Measurements from ENCODE around the gene RPL37.
A peak's percentile ranks its signal among the peaks of the same experiment; 100 is the strongest.
"Not testable (repeated sequence)": the region's sequence is repeated elsewhere in the genome, so short reads cannot be mapped to it uniquely, and the experiment has no call there.

The RPL37 gene

DNA sequence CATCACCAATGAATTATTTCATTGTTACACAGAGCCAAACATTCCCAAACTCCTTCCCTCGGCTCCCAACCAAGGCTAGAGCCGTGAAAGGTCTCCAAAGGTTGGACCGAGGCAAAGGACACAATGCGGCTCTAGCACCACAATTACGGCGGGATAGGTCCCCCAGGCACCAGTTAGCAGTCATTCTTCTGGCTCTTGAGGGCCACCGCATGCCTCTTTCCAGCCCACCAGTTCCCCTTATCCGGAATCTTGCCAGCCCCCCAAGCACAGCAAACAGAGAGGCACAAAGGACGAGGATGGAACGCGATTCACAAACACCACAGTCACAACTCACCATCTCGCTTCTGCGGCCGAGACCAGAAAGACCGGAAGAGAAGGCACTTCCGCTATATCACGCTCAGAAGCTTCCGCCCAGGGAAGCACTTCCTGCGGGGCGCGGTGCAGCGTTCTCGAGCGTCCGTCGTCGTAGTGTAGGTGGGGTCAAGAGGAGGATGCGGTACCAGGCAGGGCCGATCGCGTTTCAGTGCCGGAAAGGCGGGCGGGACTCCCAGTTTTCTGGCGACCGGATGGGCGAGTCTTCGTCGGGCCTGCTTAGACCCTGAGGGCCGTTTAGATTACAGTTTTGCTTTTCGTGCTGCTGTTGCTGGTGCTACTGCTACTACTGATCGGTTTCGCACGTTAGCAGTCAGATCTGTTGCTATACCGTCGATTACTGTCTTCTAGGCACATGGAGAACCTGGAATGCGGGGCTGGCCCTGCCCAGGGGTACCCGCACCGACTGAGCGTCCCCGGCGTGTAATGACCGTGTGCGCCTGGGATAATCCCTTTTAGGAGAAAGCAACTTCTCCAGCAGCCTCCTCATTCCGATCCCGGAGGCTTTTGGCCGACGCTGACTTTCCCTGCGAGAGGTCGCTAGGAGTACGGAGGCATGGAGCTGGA lies at the start of gene RPL37:
TSS of gene RPL37 (minus strand) at position 374 of the 939 bp plus-strand sequence. CDS start at position 337, 37 bp downstream.
- Mint-ChIP-seq H3K9me3 (no peaks in the 10 kb centered on the region), H3K36me3 (ENCODE audit: low read depth) (peaks cover 54% of the 10 kb centered on the region), H3K4me3 (peak within 1 kb of the TSS; percentile 97), H3K27ac (peak within 1 kb of the TSS; percentile 100), H3K27me3 (no peaks in the 10 kb centered on the region), H3K4me1 (ENCODE audit: low read depth) (peaks cover 55% of the 10 kb centered on the region)

DNA sequence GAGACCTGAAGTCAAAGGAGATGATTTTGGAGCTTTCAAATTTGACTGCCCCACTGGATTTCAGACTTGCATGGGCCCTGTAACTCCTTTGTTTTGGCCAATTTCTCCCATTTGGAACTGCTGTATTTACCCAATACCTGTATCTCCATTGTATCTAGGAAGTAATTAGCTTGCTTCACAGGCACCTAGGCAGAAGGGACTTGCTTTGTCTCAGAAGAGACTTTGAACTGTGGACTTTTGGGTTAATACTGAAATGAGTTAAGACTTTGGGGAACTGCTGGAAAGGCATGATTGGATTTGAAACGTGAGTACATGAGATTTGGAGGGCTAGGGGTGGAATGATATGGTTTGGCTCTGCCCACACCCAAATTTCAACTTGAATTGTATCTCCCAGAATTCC lies 48.0 kb upstream of the RPL37 start:
- H3K9me3 Mint-ChIP-seq; H3K27ac Mint-ChIP-seq; H3K27me3 Mint-ChIP-seq; H3K36me3 Mint-ChIP-seq (ENCODE audit: low read depth); H3K4me3 Mint-ChIP-seq; H3K4me1 Mint-ChIP-seq (ENCODE audit: low read depth): not testable (repeated sequence)

DNA sequence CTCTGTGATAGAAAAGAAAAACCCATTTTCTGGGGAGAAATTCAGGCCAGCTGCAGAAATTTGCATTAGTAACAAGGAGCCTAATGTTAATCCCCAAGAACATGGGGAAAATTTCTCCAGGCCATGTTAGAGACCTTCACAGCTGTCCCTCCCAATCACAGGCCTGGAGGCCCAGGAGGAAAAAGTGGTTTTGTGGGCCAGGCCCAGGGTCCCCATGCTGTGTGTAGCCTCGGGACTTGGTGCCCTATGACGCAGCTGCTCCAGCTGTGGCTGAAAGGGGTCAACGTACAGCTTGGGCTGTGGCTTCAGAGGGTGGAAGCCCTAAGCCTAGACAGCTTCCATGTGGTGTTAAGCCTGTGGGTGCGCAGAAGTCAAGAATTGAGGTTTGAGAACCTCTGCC lies 47.3 kb upstream of the RPL37 start:
- H3K27ac Mint-ChIP-seq: no peak overlapping the region
- H3K4me3 Mint-ChIP-seq: no peak overlapping the region
- peaks cover 6% of the 10 kb centered on the region for H3K27me3 Mint-ChIP-seq
- no peaks in the 10 kb centered on the region for H3K36me3 Mint-ChIP-seq (ENCODE audit: low read depth)
- peaks cover 4% of the 10 kb centered on the region for H3K9me3 Mint-ChIP-seq
- no peaks in the 10 kb centered on the region for H3K4me1 Mint-ChIP-seq (ENCODE audit: low read depth)

DNA sequence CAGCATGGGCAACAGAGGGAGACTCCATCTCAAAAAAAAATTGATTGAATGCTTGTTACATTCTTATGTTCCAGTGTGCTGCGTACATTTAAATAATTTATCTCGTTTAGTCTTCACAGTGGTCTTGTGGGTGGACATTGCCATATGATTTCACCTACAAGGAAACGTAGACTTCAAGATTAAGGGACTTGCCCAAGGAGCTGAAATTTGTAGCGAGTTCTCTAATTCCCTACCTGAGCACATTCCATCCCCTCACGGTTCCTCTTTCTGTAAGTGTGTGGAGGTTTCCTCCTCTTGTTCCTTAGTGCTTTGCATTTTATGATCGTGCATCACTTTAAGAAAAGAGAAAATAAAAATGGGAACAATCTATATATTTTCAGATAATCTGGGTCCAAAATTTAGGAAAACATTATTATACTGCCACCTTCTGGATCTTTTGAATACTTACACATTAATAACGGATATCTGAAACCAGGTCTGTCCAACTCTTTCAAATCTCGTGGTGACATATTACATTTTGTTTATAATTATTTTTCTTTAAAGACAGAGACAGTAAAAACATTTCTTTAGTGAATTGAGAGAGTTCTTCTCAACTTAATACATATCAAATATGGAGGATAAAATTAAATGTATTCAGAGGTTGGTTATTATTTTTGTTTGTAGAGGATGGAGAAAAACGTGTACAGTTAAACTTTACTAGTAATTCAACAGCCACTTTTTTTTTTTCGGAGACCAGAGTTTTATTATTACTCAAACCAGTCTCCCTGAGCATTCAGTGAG lies 44.3 kb upstream of the RPL37 start:
- H3K4me3 Mint-ChIP-seq: no peak overlapping the region
- no peak overlapping the region for H3K27ac Mint-ChIP-seq
- H3K4me1 Mint-ChIP-seq (ENCODE audit: low read depth): no peaks in the 10 kb centered on the region
- peaks cover 4% of the 10 kb centered on the region for H3K36me3 Mint-ChIP-seq (ENCODE audit: low read depth)
- H3K27me3 Mint-ChIP-seq: peaks cover 6% of the 10 kb centered on the region
- peaks cover 9% of the 10 kb centered on the region for H3K9me3 Mint-ChIP-seq

DNA sequence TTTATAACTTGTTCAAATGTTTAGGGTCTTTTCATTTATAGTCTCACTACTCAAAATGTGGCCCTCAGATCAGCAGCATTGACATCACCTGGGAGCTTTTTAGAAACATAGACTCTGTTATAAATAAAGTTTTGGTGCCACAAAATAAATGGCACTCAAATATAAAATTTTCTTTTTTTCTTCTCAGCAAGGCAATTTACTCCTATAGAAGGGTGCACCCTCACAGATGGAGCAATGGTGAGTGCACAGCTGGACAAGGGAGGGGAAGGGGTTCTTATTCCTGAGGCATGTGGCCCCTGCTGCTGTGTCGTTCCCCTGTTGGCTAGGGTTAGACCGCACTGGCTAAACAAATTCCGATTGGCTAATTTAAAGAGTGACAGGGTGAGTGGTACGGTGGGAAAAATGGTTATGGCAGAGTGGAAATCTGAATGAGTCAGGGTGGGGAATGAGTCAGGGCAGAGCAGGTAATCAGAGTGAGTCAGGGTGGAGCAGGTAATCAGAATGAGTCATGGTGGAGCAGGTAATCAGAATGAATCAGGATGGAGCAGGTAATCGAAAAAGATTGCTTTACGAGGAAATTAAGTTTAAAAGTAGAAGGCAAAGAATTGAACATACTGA lies 42.5 kb upstream of the RPL37 start:
- peaks cover 6% of the 10 kb centered on the region for H3K27me3 Mint-ChIP-seq
- H3K4me3 Mint-ChIP-seq: no peak overlapping the region
- peaks cover 9% of the 10 kb centered on the region for H3K9me3 Mint-ChIP-seq
- H3K27ac Mint-ChIP-seq: peak overlapping the region; percentile 5
- peaks cover 4% of the 10 kb centered on the region for H3K36me3 Mint-ChIP-seq (ENCODE audit: low read depth)
- no peaks in the 10 kb centered on the region for H3K4me1 Mint-ChIP-seq (ENCODE audit: low read depth)

DNA sequence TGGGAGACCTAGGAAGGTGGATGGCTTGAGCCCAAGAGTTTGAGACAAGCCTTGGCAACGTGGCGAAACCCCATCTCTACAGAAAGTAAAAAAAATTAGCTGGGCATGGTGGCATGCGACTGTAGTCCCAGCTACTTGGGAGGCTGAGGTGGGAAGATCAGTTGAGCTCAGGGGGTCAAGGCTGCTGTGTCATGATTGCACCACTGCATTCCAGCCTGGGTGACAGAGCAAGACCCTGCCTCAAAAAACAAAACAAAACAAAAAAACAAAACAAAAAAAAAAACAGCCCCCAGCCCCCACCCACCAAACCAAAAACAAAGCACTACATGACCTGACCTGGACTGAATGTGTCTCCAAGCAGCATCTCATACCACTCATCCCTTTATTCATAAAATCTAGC lies 40.9 kb upstream of the RPL37 start:
- peaks cover 9% of the 10 kb centered on the region for H3K9me3 Mint-ChIP-seq
- no peak overlapping the region for H3K27ac Mint-ChIP-seq
- H3K36me3 Mint-ChIP-seq (ENCODE audit: low read depth): peaks cover 4% of the 10 kb centered on the region

DNA sequence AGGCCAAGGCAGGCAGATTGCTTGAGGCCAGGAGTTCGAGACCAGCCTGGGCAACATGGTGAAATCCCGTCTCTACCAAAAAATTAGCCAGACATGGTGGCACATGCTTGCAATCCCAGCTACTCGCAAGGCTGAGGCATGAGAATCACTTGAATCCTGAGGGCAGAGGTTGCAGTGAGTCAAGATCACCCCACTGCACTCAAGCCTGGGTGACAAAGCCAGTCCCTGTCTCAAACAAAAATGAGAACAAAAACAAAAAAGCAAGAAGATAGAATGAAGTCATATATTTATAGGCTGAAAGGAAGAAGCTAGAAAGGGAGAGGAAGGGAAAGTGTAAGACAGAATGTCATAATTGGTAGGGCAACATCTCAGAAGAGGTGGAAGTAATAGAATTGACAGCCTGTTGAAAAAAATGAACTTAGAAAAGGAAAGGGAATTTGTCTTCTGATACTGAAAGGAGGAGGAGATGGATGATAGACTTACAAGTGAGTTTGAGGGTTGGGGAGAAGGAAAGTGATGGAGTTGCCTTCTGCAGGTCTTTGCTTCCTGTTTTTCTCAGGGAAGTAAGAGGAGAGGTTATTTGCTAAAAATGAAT lies 38.4 kb upstream of the RPL37 start:
- Mint-ChIP-seq H3K4me1 (ENCODE audit: low read depth) (no peaks in the 10 kb centered on the region), H3K36me3 (ENCODE audit: low read depth) (peaks cover 4% of the 10 kb centered on the region), H3K4me3 (no peak overlapping the region), H3K27me3 (no peaks in the 10 kb centered on the region), H3K9me3 (peaks cover 9% of the 10 kb centered on the region), H3K27ac (no peak overlapping the region)

More for the DNA sequence above, 40.9 kb upstream of the RPL37 start:
- H3K27me3 Mint-ChIP-seq: no peaks in the 10 kb centered on the region
- H3K4me3 Mint-ChIP-seq: no peak overlapping the region
- H3K4me1 Mint-ChIP-seq (ENCODE audit: low read depth): no peaks in the 10 kb centered on the region

DNA sequence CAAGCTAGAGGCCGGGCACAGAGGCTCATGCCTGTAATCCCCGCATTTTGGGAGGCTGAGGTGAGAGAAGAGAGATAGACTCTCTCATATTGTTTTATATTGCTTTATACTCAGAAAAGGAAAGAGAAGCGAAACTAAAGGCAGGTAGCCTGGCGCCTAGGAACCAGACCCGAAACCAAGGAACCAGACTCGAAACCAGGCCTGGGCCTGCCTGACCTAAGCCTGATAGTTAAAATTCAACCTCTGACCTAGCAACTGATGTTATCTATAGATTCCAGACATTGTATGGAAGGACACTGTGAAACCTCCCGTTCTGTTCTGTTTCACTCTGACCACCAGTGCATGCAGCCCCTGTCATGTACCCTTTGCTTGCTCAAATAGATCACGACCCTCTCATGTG lies 37.2 kb upstream of the RPL37 start:
- H3K27ac Mint-ChIP-seq; H3K27me3 Mint-ChIP-seq; H3K4me1 Mint-ChIP-seq (ENCODE audit: low read depth): not testable (repeated sequence)

DNA sequence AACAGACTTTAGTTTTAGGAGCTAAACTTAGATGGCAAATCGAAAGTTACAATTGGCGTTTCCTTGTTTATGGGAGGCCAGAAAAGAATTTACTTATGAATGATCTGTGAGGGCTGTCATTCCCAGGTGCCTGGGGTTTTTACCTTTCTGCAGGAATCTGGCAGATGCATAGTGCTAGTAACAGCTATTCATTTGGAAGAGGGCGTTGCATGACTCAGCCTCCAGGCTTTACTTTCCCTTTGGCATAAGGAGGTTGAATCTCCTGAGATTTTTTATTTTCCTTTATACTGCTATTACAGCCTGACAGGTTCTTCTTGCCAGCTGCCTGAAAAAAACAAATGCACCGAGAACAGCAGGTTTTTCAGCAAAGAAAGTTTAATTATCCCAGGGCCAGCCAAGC lies 36.2 kb upstream of the RPL37 start:
- no peaks in the 10 kb centered on the region for H3K4me1 Mint-ChIP-seq (ENCODE audit: low read depth)
- H3K4me3 Mint-ChIP-seq: no peak overlapping the region
- no peaks in the 10 kb centered on the region for H3K9me3 Mint-ChIP-seq
- H3K36me3 Mint-ChIP-seq (ENCODE audit: low read depth): no peaks in the 10 kb centered on the region
- peaks cover 3% of the 10 kb centered on the region for H3K27me3 Mint-ChIP-seq
- no peak overlapping the region for H3K27ac Mint-ChIP-seq

More for the DNA sequence above, 37.2 kb upstream of the RPL37 start:
- not testable (repeated sequence) for H3K4me3 Mint-ChIP-seq; H3K9me3 Mint-ChIP-seq; H3K36me3 Mint-ChIP-seq (ENCODE audit: low read depth)

DNA sequence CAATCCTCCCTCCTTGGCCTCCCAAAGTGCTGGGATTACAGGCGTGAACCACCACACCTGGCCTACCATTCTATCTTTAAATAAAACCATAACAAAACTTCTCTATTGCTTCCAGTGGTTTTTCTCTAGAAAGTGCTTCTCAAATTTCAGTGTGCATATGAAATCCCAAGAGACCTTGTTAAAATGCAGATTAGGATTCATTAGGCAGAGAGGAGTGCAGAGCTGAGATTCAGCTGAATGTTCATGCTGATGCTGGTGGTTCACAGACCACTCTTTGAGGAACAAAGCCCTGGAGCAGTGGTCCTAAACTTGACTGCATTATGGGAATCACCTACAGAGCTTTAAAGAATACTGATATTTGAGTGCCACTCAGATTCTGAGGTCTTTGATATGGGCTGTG lies 34.4 kb upstream of the RPL37 start:
- H3K4me3 Mint-ChIP-seq: no peak overlapping the region
- H3K4me1 Mint-ChIP-seq (ENCODE audit: low read depth): no peaks in the 10 kb centered on the region
- peaks cover 3% of the 10 kb centered on the region for H3K27me3 Mint-ChIP-seq
- no peaks in the 10 kb centered on the region for H3K9me3 Mint-ChIP-seq
- H3K27ac Mint-ChIP-seq: no peak overlapping the region
- no peaks in the 10 kb centered on the region for H3K36me3 Mint-ChIP-seq (ENCODE audit: low read depth)

DNA sequence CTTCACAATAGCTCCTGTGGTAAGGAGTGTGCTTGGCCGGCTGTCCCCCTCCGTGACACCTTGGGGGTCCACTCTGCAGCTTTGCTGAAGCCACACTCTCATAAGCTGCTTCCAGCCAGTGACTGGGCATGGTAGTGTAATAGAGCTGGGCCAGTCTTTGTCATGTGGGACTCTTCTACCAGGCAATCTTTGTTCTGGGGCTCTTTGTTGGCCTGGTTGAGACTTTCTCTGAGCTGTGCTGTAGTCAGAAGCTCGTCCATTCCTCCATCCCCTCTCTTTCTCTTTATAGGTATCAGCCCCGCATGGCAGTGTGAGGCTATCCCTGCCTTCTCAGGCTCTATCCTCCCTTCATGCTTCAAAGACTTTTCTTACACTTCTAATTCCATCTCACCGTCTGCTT lies 31.8 kb upstream of the RPL37 start:
- Mint-ChIP-seq H3K36me3 (ENCODE audit: low read depth) (no peaks in the 10 kb centered on the region), H3K27ac (no peak overlapping the region), H3K4me1 (ENCODE audit: low read depth) (no peaks in the 10 kb centered on the region), H3K27me3 (peaks cover 3% of the 10 kb centered on the region), H3K4me3 (no peak overlapping the region), H3K9me3 (no peaks in the 10 kb centered on the region)

DNA sequence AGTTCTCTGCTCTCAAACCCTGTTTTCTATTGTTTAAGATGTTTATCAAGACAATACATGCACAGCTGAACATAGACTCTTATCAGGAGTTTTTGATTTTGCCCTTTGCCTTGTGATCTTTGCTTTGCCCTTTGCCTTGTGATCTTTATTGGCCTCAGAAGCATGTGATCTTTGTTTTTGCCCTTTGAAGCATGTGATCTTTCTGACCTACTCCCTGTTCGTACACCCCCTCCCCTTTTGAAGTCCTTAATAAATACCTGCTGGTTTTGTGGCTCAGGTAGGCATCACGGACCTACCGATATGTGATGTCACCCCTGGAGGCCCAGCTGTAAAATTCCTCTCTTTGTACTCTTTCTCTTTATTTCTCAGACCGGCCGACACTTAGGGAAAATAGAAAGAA lies 30.0 kb upstream of the RPL37 start:
- H3K4me1 Mint-ChIP-seq (ENCODE audit: low read depth); H3K27me3 Mint-ChIP-seq; H3K27ac Mint-ChIP-seq; H3K36me3 Mint-ChIP-seq (ENCODE audit: low read depth); H3K9me3 Mint-ChIP-seq; H3K4me3 Mint-ChIP-seq: not testable (repeated sequence)

DNA sequence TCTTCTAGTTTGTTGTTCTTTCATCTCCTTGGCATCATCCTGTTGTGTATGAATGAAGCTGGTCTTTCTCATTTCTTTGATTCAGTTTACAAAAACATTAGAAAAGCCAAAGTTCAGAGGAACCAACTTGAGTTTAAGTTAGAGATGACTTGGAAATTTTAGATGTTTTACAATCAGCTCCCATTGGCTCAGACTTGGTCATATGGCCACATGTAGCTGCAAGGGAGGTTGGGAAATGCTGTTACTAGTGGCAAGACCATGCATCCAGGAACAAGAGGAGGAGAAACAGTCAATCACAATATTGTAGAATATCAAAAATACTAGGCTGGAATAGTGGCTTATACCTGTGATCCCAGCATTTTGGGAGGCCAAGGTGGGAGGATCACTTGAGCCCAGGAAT lies 25.7 kb upstream of the RPL37 start:
- Mint-ChIP-seq H3K27me3 (no peaks in the 10 kb centered on the region), H3K4me3 (no peak overlapping the region), H3K9me3 (no peaks in the 10 kb centered on the region), H3K36me3 (ENCODE audit: low read depth) (no peaks in the 10 kb centered on the region), H3K27ac (no peak overlapping the region), H3K4me1 (ENCODE audit: low read depth) (no peaks in the 10 kb centered on the region)

DNA sequence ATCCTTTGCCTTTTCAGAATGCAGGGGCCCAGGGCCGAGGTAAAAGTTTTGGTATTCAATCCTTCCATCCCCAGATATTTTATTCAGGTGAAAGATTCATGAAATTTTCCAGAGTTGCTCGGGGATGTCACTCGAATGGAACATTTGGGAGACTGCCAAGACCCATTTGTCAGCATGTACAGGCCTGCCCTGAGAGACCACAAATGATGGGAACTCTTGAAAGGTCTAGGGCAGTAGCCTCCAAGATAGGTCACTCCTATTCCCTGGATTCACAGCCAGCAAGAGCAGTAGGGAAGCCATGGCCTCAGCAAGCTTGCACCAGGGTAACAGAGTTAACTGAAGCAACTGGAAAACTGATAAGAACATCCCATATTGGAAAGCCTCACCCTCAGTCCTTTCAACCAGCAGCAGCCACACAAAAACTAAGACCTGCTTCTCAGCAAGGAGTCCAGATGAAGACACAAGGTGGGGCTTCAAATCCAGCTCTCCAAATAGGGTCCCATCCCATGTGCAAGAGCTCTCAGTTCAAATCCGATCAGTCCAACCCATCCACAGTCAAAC lies 18.7 kb upstream of the RPL37 start:
- H3K4me3 Mint-ChIP-seq: no peak overlapping the region
- H3K36me3 Mint-ChIP-seq (ENCODE audit: low read depth): no peaks in the 10 kb centered on the region
- H3K9me3 Mint-ChIP-seq: no peaks in the 10 kb centered on the region
- no peak overlapping the region for H3K27ac Mint-ChIP-seq
- no peaks in the 10 kb centered on the region for H3K27me3 Mint-ChIP-seq
- no peaks in the 10 kb centered on the region for H3K4me1 Mint-ChIP-seq (ENCODE audit: low read depth)
